Activated CD4-positive, alpha-beta T cell treated with anti-CD3 and anti-CD28 coated beads for 1 hour (primary cell): Measurements from ENCODE around the gene COX7A2.

Experiments used
- DNase-seq: peaks from one replicate; pipeline ENCODE4 v3.0.0-alpha.2; 2020

The COX7A2 gene

GRCh38 chr6:75243333-75244062, at the start of gene COX7A2:
Gene COX7A2 (minus strand): TSS chr6:75243801. CDS start chr6:75243734, 67 bp downstream.
- DNase-seq: peak; percentile 75

DNA sequence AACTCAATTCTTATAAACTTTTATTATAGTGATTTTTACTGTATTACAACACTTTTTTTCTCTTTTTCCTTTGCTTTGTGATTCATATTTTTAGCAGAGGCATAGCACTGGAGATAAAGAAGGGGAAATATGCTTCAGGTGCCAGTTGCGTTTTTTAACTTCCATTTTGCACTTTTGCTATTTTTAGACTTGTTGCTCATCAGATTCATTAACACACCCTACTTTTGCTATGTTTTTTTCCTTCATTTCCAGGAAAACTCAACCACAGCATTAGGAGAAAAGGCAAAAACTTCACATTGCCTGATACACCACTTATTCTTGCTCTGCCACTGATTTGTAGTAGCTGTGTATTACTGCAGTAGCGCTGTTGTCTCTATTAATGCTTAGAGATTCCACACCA, 49.0 kb upstream of the COX7A2 start:
- DNase-seq: no peak

- DNase-seq: no peak
Observed at GRCh38 chr6:75291744-75292143, 48.1 kb upstream of the COX7A2 start.

DNA sequence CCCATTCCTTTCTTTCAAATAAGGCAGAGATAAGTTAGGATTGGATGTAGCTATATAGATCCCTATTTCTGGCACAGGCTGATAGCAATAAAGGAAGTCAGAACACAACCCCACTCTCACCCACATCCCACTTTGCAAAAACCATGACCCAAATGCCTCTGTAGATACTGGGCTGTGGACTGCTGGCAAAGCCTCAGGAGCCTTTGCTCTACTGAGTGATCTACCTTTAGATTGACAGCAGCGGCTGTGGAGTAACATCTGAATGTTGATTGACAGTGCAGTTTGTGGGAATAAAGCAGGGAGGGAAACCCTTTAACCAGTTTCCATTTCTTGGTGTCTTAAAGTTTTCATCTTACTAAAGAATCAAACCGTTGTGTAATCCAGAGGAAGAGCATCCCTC, 47.7 kb upstream of the COX7A2 start:
- DNase-seq: no peak

DNA sequence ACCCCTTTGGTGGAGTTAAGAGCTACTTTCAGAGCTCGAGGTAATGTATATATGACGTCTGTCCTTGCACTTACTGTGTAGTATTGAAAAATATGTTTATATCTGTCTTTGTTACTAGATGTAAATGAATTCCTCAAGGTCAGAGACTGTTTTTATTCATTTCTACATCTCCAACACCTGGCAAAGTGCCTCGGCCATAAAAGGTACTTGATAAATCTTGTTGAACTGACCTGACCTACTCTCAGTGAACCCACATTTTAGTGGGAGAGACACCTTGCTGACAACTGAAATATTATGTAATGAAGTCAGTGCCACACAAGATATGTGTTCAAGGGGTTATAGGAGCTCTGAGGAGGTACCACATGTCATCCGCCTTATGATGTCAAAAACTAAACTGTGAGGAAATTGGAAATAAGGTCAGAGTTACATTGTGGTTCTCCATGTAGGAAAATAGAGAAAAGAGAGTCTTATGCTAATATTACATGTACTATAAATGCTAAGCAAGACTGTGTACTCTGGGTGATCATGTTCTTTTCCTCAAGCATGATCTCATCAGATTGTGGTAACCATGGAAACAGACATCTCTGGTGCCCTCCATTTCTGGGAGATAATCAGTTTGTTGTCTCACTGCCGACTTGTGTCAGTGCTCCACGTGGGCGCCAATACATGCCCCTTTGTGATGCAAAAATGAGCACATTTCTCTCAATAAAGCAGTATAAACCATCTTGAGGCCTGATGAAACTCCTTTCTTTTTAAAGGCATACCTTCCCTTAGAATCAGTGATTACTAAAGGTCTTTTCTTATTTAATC, 46.7 kb upstream of the COX7A2 start:
- DNase-seq: no peak

DNA sequence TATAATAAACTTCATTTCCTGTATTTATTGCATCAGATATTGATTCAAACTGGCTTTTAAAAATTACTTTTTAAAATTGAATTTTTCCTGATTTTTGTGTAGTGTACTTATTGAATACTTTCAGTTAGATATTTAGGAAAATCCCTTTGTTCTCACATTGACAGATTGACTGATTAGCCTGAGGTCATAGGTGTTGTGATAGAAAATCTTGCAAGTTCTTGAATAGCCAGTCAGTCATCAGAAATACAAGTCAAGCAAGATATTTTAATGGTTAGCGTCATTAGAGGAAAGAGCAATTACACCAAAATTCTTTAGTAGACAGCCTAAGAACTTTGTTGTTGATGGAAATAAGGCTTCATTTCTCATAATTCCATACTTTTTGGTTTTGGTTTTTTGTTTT, 44.4 kb upstream of the COX7A2 start:
- DNase-seq: no peak

- DNase-seq: no peak
Observed at GRCh38 chr6:75287424-75287823, 43.8 kb upstream of the COX7A2 start.

DNA sequence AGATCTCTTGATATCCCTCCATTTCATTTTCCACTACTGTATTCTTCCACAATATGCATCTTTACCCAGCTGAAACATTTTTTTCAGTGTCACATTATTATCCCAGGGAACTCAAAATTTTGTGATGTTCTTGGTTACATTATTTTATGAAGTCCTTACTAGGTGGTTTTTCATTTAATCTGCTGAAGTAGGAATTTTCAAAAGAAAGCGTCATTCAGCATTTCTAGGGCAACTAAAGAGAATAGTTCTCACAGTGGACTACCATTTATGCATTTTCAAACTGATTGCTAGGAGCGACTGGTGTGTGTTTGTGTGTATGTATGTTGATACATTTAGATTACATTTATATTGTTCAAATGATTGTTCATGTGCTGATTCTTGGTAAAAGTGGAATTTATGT, 43.4 kb upstream of the COX7A2 start:
- DNase-seq: no peak

- no peak for DNase-seq
Observed at GRCh38 chr6:75285283-75285639, 41.7 kb upstream of the COX7A2 start.

- DNase-seq: peak; percentile 95
Observed at GRCh38 chr6:75284632-75285282, 41.2 kb upstream of the COX7A2 start, which contains the start of gene TMEM30A. Gene TMEM30A (minus strand): TSS chr6:75284792. CDS start chr6:75284638, 154 bp downstream.

DNA sequence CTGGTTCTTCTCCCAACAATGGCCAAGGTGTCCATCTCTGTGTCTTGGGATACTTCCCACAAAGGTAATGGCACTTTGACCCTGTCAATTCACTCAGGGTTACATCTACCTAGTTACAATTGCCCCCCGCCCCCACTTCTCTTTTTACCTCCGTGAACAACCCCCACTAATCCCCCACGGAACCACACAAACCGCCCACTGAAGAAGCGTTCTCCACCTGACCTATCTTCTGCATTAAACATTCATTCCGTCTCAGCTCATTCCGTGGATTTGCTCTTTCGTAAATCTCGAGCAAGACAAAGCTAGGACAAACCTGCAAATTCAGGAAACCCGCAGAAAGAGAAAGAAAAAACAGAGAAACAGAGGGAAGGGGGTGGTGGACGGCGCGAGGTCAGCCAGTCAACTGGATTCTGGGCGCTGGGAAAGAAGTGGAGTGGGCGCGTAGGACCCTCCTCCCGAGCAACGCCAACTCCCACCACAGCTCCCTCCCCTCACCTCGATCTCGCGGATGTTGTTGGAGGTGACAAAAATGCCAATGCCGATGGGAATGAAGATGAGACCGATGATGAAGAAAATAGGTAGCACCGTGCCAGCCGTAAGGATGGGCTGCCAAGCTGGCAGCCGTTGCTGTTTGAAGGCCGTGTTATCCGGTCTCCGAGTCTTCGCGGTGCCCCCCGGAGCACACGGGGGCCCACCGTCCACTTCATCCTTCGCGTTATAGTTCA, 40.5 kb upstream of the COX7A2 start:
- DNase-seq: no peak

GRCh38 chr6:75282706-75283105, 39.1 kb upstream of the COX7A2 start:
- no peak for DNase-seq

GRCh38 chr6:75281653-75282052, 38.1 kb upstream of the COX7A2 start:
- DNase-seq: no peak

- DNase-seq: no peak
Observed at GRCh38 chr6:75280131-75280855, 36.7 kb upstream of the COX7A2 start.

DNA sequence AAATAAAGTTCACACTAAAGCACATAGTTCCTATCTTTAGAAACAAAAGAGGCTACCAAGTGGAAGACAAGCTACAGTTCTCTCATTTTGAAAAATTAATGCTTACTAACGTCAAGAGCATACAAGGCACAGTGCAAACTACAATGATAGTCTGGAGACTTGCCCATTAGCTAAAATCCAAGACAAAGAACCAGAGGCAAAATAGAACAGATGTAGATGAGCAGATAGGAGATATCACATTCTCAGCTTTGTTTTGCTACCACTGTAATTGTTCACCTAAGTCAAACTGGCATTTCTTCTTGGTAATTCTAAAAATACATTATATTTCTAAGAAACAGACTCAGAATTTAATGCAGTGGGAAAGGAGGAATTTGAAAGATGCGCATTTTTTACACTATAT, 35.8 kb upstream of the COX7A2 start:
- no peak for DNase-seq

DNA sequence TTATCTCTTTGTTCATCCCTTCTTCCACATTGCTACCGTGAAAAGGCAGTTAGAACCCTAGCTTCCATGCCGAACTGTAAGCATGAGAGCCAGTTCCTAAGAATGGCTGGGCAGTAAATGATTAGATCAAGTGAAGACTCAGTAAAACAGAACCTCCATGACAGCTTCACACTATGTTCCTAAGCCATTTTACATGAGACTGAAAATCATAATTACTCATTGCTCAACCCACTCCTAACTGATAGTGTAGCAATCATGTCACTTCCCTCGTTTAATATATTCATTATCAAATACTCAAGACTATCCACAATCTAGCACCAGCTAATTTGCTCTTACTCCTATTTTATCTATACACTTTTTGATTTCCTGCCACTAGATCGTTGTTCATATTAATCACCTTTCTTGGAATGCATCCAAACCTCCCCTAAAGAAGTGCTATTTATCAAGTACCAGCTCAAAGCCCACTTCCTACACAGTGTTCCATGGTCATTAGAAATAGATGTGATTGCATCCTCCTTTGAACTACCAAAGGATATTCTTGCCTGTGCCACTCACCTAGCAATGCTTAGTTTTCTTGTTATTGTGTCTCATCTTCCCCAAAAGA, 35.0 kb upstream of the COX7A2 start:
- no peak for DNase-seq

DNA sequence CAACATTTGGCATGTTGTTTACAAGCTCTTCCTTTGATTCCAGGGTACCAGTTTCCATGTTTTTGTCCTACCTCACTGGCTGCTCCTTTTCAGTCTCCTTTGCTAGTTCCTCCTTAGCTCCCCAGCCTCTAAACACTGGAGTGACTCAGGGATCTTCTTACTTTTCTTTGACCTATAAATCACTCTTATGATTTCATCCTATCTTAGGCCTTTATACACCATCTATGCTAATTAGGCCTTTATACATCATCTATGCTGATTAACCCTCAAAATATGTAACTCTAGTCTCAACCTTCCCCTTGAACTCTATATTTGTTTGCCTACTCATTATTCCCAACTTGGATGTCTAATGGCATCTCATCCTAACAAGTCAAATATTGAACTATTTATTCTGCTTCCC, 31.5 kb upstream of the COX7A2 start:
- DNase-seq: no peak

GRCh38 chr6:75273009-75273408, 29.4 kb upstream of the COX7A2 start:
- DNase-seq: no peak

DNA sequence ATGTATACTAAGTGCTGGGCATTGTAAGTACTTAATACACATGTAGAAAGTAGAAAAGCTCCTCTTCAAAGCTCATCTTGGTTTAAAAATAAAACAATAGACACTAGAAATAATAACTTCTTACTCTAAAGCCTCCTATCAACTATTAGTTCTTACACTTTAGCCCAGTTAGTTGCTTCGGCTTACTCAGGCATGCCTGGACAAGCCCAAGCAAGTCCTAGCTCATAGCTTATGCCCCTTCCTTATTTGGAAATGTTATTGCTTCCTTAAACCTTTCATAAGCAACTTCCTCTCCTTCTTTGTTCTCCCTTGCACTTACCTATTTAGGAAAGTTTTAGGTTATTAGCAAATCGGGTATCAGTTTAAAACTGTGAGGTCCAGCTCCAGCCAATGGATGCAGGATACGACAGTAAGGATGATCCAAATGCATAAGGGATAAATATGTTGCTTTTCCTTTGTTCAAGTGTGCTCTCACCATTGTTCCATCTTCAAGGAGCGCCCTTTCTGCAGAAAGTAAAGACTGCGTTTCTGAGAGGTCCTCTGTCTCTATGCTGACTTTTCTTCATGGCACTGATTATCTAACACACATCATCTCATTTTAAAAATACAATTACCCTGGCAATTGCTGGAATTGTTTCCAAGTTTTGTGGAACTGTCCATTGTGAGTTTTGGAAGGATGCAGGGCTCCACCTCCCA, 28.7 kb upstream of the COX7A2 start:
- DNase-seq: no peak

DNA sequence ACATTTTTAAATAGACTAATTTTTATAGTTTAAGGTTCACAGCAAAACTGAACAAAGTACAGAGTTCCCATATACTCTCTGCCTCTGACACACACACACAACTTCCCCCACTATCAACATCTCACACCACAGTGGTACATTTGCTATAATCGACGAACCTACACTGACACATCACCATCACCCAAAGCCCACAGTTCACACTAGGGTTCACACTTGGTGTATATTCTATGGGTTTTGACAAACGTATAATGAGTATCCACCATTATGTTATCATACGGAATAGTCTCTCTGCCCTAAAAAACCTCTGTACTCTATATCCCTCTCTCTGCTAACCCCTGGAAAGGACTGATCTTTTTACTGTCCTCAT, 25.4 kb upstream of the COX7A2 start:
- DNase-seq: no peak
